GM18861 (cell line): ENCODE data around the gene ALDH3B2.
"Not testable (repeated sequence)": the region's sequence is repeated elsewhere in the genome, so short reads cannot be mapped to it uniquely, and the experiment has no call there.

Experiments
- ATAC-seq: cut with Tn5 transposase; IDR thresholded peaks from one replicate; pipeline ENCODE4 v1.9.1; 2021; ENCODE audit not compliant: unreplicated experiment

Gene ALDH3B2

DNA sequence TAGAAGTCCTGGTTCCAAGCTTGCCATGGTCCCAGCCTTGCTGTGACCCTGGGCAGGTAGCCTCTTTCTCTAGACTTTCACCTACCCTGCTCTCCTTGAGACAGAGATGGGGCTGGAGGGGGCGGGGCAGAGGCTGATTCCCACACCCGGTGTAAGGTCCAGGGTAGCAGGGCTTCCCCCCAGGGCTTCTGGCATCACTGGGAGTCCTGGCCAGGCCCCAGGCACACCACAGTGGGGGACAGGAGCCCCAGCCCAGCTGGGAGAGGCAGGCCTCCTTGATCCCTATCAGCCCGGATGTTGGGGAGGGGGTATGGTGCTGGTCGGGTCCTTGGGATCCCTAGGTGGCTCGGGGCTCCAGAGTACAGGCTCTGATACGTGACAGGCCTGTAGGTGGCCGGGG is 43.0 kb downstream of the ALDH3B2 start:
- ATAC-seq = no peak

GRCh38 chr11:67630943-67631331 is 43.5 kb downstream of the ALDH3B2 start:
- no peak for ATAC-seq

- ATAC-seq = peak; percentile 40
Observed at GRCh38 chr11:67630228-67630942, 44.0 kb downstream of the ALDH3B2 start.

GRCh38 chr11:67629386-67630227 is 44.8 kb downstream of the ALDH3B2 start, which contains the start of gene NUDT8:
Gene NUDT8, minus strand, starts transcription at chr11:67629937. Its CDS starts 26 bp downstream, at chr11:67629911.
- peak; percentile 40 for ATAC-seq

GRCh38 chr11:67628710-67629385 is 45.6 kb downstream of the ALDH3B2 start:
- no peak for ATAC-seq

DNA sequence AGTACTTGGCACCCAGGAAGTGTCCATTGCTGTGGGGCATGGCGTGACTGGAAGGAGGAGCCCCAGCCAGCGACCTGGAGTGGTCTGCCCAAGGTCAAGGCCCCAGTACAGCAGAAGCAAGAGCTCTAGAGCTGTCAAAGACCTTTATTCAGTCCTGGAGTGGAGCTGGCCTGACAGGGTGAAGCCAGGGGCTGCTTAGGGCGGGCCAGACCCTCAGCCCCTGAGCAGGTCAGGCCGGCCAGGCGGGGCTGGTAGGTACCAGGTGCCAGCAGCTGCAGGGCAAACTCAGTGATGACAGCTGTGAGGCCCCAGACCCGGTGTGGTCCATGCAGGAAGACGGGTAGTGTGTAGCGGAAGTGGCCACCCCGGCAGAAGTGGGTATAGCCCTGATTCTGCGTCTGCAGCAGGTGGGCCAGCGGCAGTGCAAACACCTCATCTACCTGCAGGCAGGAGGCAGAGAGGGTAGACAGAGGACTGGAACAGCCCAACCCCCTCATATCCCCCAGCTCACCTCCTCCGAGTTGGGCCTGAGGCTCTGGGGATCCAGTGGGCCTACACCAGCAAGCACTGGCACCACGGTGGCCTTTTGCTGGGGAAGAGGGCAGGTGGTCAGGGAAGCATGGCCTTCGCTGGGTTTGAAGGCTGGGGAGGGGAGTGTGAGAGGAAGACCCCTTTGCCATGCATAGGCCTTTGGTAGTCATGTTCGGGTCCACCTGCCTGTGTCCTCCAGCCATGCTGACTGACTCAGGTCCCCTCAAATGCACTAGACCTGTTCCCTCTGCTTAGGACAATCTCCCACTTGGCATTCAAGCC is 46.4 kb downstream of the ALDH3B2 start:
- ATAC-seq = no peak

DNA sequence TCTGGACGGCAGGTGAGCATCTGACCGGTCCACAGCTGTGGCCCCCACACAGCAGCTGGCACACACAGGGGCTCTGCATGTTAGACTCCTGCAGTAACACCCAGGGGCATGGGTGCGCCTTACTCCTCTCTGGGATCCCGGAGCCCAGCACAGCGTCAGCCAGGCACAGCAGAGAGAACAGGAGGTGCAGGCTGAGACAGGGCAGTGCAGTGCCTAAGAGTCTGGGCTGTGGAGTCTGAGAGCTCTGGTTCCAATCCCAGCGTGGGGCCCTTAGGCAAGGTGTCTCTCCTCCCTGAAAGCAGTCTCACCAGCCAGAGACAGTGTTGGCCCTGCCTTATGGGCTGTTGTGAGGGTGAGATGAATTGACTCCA is 47.0 kb downstream of the ALDH3B2 start:
- ATAC-seq = no peak

DNA sequence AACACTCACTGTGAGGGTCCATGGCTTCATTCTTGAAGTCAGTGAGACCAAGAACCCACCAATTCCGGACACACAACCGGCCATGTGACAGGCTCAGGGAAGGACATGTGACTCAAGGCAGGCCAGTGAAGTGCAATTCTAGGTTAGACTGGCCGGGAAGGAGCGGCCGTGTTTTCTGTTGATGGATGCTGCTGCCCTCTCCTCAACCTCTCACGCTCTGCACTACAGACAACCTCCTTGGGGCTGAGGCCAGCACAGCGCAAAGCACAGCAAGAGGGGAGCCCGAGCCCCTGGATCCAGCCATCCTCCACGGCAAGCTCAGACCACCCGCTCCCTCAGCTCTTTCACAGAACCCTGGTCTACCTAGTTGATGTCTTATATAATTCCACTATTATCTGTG is 47.5 kb downstream of the ALDH3B2 start:
- ATAC-seq = no peak

DNA sequence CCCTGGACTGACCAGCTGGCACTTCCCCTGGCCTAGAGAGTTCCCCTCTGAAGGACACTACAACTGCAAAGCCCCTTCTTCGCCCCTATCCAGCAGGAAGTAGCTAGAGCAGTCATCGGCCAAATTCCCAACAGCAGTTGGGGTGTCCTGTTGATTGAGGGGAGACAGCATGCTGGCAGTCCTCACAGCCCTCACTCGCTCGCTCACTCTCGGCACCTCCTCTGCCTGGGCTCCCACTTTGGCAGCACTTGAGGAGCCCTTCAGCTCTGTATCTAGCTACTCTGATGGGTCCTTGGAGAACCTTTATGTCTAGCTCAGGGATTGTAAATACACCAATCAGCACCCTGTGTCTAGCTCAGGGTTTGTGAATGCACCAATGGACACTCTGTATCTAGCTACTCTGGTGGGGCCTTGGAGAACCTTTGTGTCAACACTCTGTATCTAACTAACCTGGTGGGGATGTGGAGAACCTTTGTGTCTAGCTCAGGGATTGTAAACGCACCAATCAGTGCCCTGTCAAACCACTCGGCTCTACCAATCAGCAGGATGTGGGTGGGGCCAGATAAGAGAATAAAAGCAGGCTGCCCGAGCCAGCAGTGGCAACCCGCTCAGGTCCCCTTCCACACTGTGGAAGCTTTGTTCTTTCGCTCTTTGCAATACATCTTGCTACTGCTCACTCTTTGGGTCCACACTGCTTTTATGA is 48.1 kb downstream of the ALDH3B2 start:
- not testable (repeated sequence) for ATAC-seq

GRCh38 chr11:67623795-67624194 is 50.6 kb downstream of the ALDH3B2 start:
- not testable (repeated sequence) for ATAC-seq

GRCh38 chr11:67622905-67623304 is 51.5 kb downstream of the ALDH3B2 start:
- not testable (repeated sequence) for ATAC-seq

DNA sequence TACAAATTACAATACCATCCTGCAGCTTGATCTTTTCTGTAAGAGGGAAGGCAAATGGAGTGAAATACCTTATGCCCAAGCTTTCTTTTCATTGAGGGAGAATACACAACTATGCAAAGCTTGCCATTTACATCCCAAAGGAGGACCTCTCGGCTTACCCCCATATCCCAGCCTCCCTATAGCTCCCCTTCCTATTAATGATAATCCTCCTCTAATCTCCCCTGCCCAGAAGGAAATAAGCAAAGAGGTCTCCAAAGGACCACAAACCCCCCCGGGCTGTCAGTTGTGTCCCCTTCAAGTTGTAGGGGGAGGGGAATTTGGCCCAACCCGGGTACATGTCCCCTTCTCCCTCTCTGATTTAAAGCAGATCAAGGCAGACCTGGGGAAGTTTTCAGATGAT is 52.5 kb downstream of the ALDH3B2 start:
- ATAC-seq = not testable (repeated sequence)

DNA sequence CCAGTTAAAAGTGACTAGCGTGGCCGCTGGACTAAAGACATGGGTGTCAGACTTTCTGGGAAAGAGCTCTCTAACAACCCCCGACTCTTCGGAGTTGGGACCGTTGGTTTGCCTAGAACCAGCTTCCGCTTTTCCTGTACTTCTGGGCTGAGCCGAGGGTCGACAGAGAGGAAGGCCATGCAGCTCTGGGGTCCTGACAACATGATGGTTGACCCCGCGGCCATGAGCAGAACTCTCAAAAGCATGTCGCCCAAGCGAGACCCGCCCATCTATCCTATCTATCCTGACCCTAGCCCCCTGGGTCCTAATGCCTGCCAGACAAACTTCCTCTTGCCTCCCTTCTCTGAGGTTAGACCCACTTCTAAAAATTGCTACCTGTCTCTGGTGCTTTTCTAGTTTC is 53.8 kb downstream of the ALDH3B2 start:
- ATAC-seq = not testable (repeated sequence)

DNA sequence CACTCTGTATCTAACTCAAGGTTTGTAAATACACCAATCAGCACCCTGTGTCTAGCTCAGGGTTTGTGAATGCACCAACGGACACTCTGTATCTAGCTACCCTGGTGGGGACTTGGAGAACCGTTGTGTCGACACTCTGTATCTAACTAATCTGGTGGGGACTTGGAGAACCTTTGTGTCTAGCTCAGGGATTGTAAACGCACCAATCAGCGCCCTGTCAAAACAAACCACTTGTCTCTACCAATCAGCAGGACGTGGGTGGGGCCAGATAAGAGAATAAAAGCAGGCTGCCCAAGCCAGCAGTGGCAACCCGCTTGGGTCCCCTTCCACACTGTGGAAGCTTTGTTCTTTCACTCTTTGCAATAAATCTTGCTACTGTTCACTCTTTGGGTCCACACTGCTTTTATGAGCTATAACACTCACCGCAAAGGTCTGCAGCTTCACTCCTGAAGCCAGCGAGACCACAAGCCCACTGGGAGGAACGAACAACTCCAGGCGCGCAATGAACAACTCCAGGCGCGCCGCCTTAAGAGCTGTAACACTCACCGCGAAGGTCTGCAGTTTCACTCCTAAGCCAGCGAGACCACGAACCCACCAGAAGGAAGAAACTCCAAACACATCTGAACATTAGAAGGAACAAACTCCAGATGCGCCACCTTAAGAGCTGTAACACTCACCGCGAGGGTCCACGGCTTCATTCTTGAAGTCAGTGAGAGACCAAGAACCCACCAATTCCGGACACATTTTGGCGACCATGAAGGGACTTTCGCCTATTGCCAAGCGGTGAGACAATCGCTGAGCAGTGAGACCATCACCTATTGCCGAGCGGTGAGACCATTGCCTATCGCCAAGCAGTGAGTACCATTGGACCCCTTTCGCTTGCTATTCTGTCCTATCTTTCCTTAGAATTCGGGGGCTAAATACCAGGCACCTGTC is 54.5 kb downstream of the ALDH3B2 start:
- ATAC-seq = not testable (repeated sequence)

GRCh38 chr11:67618901-67619659 is 55.3 kb downstream of the ALDH3B2 start:
- ATAC-seq = not testable (repeated sequence)

GRCh38 chr11:67617243-67617953 is 57.0 kb downstream of the ALDH3B2 start:
- ATAC-seq = no peak

DNA sequence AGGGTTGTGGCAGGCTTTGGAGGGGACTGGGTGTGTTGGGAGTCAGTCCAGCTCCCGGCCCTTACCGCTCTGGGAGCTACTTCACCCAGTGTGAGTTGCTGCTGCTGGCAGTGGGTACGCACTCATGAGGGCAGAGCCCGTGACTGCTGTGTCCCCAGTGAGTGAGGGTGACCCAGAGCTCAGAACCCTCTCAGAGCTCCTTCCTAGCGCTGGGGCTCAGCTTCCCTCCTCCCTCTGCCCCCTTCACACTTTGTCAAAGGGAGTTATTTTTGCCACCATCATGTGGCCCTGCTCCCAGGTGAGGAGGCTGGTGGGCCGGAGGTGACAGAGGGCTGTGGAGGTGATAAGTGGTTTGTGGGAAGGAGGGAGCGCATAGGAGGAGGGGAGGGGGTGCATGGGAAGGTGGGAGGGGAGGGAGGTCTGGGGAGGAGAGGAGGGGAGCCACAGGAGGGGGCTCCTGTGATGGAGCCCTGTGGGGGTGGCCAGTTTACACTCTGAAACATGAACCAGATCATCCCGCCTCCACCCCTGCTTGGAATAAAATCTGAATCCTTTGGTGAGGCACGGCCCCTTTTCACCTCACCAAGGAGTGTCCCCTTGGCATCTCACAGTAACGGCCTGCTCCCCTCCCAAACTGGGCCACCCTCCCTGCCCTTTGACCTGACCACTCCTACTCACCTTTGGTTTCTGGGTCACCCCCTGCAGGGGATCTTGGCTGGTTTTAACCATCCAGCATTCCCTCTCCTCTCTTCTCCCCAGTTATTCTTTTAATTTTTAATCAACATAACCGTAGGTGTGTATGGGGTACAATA is 57.8 kb downstream of the ALDH3B2 start:
- ATAC-seq = no peak
